Stomach (tissue), 4 donors: ENCODE data around the gene ESPN.
A peak's percentile ranks its signal among the peaks of the same experiment; 100 is the strongest.

Experiments used
- POLR2A ChIP-seq, 4 donors: fragments of 450-650 bp; IDR thresholded peaks; one replicate each; pipeline ENCODE4 v1.6.1; 2016; ENCODE audit warnings: antibody characterized with exemption in 4 of 4, control low read depth in 2 of 4, mild to moderate bottlenecking in 1 of 4, moderate library complexity in 1 of 4
- POLR2AphosphoS5 ChIP-seq, 3 donors: sonication (generic); formaldehyde crosslinking; IDR thresholded peaks; one replicate each; pipeline ENCODE4 v1.6.1; 2016; ENCODE audit warnings: antibody characterized with exemption in 3 of 3
- TF ChIP-seq, protein P1 (sequence below), 7 experiments: fragments of 450-650 bp in 4 of 7; fragments of 200-600 bp in 3 of 7; sonication (generic) in 3 of 7; IDR thresholded peaks; one replicate each; pipeline ENCODE4 v1.5.1; 2016 to 2019; ENCODE audit warnings: antibody characterized with exemption in 7 of 7, control low read depth in 2 of 7, mild to moderate bottlenecking in 1 of 7

- peak; percentile 21 to 48 (median 35) for TF ChIP-seq POLR2AphosphoS5 (IDR thresholded peaks at IDR 0.05)
- TF ChIP-seq, protein P1, sequence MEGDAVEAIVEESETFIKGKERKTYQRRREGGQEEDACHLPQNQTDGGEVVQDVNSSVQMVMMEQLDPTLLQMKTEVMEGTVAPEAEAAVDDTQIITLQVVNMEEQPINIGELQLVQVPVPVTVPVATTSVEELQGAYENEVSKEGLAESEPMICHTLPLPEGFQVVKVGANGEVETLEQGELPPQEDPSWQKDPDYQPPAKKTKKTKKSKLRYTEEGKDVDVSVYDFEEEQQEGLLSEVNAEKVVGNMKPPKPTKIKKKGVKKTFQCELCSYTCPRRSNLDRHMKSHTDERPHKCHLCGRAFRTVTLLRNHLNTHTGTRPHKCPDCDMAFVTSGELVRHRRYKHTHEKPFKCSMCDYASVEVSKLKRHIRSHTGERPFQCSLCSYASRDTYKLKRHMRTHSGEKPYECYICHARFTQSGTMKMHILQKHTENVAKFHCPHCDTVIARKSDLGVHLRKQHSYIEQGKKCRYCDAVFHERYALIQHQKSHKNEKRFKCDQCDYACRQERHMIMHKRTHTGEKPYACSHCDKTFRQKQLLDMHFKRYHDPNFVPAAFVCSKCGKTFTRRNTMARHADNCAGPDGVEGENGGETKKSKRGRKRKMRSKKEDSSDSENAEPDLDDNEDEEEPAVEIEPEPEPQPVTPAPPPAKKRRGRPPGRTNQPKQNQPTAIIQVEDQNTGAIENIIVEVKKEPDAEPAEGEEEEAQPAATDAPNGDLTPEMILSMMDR (IDR thresholded peaks at IDR 0.05): peak in 2 of 7 experiments; percentile 12 to 37
- no peak for TF ChIP-seq POLR2A (IDR thresholded peaks at IDR 0.05)
Observed at GRCh38 chr1:6393400-6394187, 31.0 kb upstream of the ESPN start, which contains the start of gene ACOT7.
